ENCODE measurements around the gene SNX7.

The SNX7 gene

DNA sequence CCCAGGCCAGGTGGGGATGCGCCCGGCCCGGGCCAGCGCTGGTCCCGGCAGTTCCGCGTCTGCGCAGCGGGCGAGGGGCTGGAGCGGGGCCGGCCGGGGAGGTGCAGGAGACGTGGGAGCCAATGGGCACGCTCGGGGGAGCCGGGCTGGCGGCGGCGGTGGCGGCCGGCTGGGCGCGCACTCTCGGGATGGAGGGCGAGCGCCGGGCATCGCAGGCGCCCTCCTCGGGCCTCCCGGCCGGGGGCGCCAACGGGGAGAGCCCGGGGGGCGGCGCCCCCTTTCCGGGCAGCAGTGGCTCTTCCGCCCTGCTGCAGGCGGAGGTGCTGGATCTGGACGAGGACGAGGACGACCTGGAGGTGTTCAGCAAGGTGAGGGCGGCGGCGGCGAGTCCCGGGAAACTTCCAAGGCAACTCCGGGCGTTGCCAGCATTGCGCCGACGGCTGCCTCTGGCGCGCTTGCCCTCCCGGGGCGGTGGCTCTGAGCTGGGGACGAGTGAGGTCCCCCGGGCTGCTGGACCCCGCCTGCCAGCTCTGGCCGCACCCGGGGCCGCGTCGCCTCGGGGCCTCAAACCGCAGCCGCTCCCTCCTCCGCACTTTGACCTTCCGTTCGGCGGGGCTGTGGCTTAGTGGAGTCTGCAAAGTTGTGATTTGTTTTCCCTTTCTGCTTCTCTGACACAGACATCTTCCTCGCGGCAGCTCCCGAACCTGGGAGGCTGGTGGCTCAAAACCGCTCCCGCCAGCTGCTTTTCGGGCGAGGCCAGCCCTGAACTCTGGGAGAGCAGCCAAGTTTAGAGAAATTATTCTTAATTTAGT, at the start of gene SNX7:
Gene SNX7 (plus strand): TSS at position 178 of the 812 bp plus-strand sequence. CDS start 11 bp downstream, at position 189.
- no peak for DNase-seq (ENCODE audit: low read depth)

GRCh38 chr1:98637316-98637715, 24.2 kb upstream of the SNX7 start:
- no peak for DNase-seq (ENCODE audit: low read depth)

DNA sequence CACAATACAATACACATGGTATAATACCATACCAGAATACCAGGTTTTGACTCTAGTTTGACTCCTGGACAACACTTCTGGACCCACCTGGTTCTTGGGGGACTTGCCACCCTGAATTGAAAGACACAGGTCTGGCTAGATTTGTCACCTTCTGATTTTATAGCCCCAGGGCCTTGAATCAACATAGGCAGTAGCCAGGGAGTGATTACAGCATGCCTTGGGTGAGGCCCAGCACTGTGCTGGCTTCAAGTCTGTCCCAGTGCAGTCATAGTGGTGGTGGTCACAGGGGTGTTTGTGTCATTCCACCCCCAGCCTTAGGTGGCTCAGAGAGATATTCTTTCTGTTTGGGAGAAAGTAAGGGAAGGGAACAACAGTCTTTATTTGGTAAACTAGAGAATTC, 23.3 kb upstream of the SNX7 start:
- no peak for DNase-seq (ENCODE audit: low read depth)

GRCh38 chr1:98644510-98644909, 17.0 kb upstream of the SNX7 start:
- DNase-seq (ENCODE audit: low read depth), result no peak

DNA sequence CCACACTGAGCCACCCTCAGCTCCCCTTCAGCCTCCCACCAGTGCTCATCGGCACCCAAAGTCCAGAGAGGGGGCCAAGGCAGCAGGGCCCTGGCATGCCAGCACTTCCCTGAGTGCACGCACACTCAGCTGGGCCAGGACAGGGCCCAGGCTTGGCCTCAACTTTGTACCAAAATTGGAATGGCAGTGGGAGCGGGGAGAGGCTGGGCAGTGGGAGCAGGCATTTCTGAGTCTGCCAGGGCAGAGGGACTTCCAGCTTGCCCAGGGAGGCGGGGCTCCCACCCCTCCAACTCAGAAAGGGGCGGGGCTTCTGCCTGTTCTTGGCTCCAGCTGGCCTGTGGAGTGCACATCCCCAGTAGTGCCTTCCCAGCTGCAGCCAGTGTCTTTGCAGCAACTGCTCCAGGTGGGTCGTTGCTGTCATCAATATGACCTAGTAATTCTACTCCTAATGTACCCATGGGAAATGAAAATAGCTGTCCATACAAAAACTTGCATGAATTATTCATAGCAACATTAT, 10.3 kb upstream of the SNX7 start:
- no peak for DNase-seq (ENCODE audit: low read depth)

- no peak for DNase-seq (ENCODE audit: low read depth)
These were observed 8.4 kb upstream of the SNX7 start for GRCh38 chr1:98653123-98653522.

DNA sequence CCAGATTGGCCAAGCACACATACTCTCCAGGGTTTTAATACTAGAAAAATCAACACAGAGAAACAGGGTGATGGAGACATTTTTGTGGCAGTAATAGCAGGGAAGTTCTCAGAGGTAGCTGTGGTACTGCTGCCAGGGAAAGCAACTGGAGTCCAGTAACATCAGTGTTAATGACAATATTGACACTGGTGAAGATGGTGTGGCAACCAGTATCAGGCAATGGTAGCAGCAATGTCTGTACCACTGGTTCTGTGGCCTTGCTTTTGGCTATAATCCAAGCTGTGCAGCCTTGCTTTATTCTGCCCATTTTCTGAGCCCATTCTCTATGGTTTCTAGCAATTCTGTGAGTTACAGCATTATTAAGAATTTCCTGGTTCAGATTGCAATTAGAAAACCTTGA, 1.6 kb upstream of the SNX7 start:
- no peak for DNase-seq (ENCODE audit: low read depth)

- no peak for DNase-seq (ENCODE audit: low read depth)
These were observed 479 bp upstream of the SNX7 start for GRCh38 chr1:98660940-98661543.

GRCh38 chr1:98662356-98662670, 792 bp downstream of the SNX7 start:
- DNase-seq (ENCODE audit: low read depth), result no peak

DNA sequence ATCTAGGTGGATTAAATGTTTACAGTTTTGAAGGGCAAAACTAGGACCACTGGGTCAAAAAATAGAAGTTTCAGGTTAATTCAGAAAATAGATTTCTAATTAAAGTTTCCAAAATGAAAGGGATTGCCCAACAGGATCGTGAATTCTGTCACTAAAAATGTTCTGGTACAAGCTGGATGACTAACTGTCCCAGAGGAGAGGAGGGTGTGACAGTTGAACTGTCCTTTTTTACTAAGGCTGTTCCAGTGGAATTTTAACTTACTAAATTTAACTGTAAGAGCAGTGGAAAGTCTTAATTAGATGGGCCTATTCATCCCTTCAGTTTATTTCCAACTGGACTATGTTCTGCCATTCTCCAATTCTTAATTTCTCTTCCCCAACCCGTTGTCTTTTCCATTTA, 7.2 kb downstream of the SNX7 start:
- DNase-seq (ENCODE audit: low read depth), result no peak

DNA sequence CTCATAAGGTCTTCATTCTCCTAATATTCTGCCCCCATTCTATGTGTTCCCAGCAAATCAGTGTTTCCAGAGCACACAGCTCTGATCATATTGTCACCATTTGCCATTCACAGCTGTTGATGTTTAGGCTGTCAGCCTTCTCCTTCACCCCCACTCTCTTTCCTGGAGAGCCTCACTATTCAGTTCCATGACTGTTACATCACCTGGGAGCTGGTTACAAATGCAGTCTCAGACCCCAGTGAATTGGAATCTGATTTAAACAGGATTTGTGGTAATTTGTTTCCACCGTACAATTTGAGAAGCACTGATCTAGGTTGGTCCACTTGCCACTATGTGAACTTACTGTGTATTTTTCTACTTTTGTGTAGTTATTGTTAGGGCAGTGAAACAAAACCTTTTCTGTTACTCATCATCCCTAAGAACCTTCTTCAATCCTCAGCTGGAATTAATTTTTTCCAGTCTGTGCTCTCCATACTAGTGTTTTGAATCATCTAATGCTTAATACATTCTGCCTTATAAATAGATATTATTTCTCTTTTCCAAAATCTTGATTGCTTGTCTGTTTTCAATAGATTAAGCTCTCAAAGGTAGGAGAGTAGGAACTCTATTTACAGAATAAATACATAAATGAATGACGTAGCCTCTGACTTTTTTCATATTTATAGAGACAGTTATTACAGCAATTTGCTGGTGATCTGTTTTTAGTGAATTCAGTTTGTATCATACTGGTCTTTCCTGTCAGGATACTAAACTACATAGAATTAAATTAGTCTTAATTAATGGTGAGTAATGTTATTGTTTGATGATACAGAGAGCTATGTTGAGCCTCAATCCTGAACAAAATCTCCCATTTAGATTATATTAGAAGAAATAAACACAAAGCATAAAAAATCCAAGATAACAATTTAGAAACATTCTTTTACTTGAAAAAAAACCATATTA, 8.1 kb downstream of the SNX7 start:
- no peak for DNase-seq (ENCODE audit: low read depth)

GRCh38 chr1:98672189-98672588, 10.7 kb downstream of the SNX7 start:
- DNase-seq (ENCODE audit: low read depth), result no peak

- DNase-seq (ENCODE audit: low read depth), result no peak
These were observed 12.7 kb downstream of the SNX7 start for GRCh38 chr1:98674075-98674781.

GRCh38 chr1:98675282-98675681, 13.8 kb downstream of the SNX7 start:
- DNase-seq (ENCODE audit: low read depth), result no peak

GRCh38 chr1:98677288-98677687, 15.8 kb downstream of the SNX7 start:
- DNase-seq (ENCODE audit: low read depth), result no peak

GRCh38 chr1:98681812-98682211, 20.3 kb downstream of the SNX7 start:
- no peak for DNase-seq (ENCODE audit: low read depth)

GRCh38 chr1:98688110-98688739, 26.7 kb downstream of the SNX7 start:
- DNase-seq (ENCODE audit: low read depth), result no peak

DNA sequence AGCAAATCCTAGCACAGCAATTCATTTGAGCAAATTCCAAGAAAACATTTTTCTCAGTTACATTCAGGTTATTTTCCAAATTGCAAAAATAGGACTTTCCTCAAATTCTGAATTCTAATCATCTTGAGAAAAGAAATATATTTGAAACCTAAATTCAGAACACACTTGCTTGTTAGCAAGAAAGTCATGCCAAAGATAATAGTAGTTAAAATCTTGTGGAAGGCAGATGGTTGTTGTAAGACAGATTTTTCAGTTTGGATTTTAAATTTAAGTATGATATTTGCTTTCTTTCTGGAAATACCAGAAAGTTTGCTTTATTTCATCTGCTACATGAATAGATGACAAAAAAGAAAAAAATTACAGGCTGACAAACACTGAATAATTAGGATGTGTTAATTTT, 29.1 kb downstream of the SNX7 start:
- DNase-seq (ENCODE audit: low read depth), result no peak

DNA sequence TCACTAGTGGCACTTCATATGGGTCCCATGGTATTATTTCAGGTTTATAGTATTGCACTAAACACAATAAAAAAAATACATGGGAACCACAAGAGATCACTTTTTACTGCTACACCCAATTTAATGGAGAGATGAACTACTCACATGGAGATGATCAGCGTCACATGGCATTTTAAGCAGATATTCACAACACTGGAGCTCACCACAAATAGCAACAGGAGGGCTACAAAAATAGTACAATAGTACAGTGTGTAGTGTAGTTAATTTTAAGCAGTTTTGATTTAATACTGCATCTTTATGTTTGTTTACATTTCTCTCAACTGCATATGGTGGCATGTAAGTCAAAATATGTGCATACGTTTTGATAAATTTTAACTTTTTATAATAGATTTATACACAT, 31.0 kb downstream of the SNX7 start:
- no peak for DNase-seq (ENCODE audit: low read depth)

- no peak for DNase-seq (ENCODE audit: low read depth)
These were observed 31.9 kb downstream of the SNX7 start for GRCh38 chr1:98693385-98693784.

GRCh38 chr1:98696077-98696476, 34.6 kb downstream of the SNX7 start:
- no peak for DNase-seq (ENCODE audit: low read depth)

DNA sequence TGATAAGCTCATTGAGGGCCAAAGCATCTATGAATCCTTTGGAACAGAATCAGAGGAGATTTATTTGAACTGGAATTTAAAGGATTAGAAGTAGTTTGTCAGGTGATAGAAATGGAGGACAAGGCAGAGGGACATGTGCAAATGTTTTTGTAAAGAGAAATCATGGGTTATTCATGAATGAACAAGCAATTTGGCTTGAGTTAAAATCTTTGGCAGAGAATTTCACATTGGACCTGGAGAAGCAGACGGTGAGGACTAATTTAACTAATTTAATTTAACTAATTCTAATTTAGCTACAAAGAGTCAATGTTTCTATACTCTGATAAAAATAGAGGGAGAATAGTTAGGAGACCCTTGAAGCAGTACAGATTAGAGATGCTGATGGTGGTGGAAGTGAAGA, 36.3 kb downstream of the SNX7 start:
- no peak for DNase-seq (ENCODE audit: low read depth)

All from T-helper 22 cell (primary cell).